Measurements from ENCODE around the gene HSPBP1.

- TF ChIP-seq POLR2A (IDR thresholded peaks at IDR 0.05) (no peak), CTCF (IDR thresholded peaks at IDR 0.05) (no peak)
Measured at GRCh38 chr19:55320844-55321419, 41.0 kb upstream of the HSPBP1 start.

All from adrenal gland (tissue), 5 donors.